Smooth muscle cell (in vitro differentiated cells): ENCODE measurements around the gene CUX1. TPM values are rescaled to one million over a fixed set of nuclear protein-coding genes. Genes with fewer than 3 reads are reported as not detected.
A peak's percentile ranks its signal among the peaks of the same experiment; 100 is the strongest.

ENCODE experiments used
- DNase-seq: peaks from one replicate; lab custom pipeline; 2025; ENCODE audit not compliant: unreplicated experiment; lab: John Stamatoyannopoulos, UW
- H2AFZ ChIP-seq: fragments of 200-600 bp; sonication (generic); 2 replicates; pipeline ENCODE4 v1.6.0; 2016; ENCODE audit warnings: antibody characterized with exemption, low read depth, mild to moderate bottlenecking
- H3F3A ChIP-seq: fragments of 200-600 bp; sonication (generic); 2 replicates; pipeline ENCODE4 v1.6.0; 2017; ENCODE audit warnings: antibody characterized with exemption, low read depth
- H3K27ac ChIP-seq: fragments of 200-600 bp; sonication (generic); 2 replicates; pipeline ENCODE4 v1.5.1; 2016; ENCODE audit warnings: low read depth, mild to moderate bottlenecking
- H3K27me3 ChIP-seq: fragments of 200-600 bp; sonication (generic); 2 replicates; pipeline ENCODE4 v1.6.1; 2016; ENCODE audit warnings: low read depth, mild to moderate bottlenecking
- H3K36me3 ChIP-seq: fragments of 200-600 bp; sonication (generic); 2 replicates; pipeline ENCODE4 v1.5.1; 2016; ENCODE audit warnings: low read depth
- H3K4me1 ChIP-seq: fragments of 200-600 bp; sonication (generic); 2 replicates; pipeline ENCODE4 v1.5.1; 2016; ENCODE audit warnings: low read depth
- H3K4me2 ChIP-seq: fragments of 200-600 bp; sonication (generic); 2 replicates; pipeline ENCODE4 v1.6.0; 2016; ENCODE audit warnings: mild to moderate bottlenecking
- H3K4me3 ChIP-seq: fragments of 200-600 bp; sonication (generic); 2 replicates; pipeline ENCODE4 v1.5.1; 2016; ENCODE audit warnings: mild to moderate bottlenecking
- H3K79me2 ChIP-seq: fragments of 200-600 bp; sonication (generic); 2 replicates; pipeline ENCODE4 v1.6.0; 2016; ENCODE audit warnings: low read depth, mild to moderate bottlenecking
- H3K9ac ChIP-seq: fragments of 200-600 bp; sonication (generic); 2 replicates; pipeline ENCODE4 v1.6.0; 2016; ENCODE audit warnings: low read depth
- H3K9me3 ChIP-seq: fragments of 200-600 bp; sonication (generic); replicated peaks from 2 replicates; pipeline ENCODE4 v1.5.1; 2016; ENCODE audit warnings: low read depth
- H4K20me1 ChIP-seq: fragments of 200-600 bp; sonication (generic); 2 replicates; pipeline ENCODE4 v1.6.0; 2016; ENCODE audit warnings: low read depth
- CTCF ChIP-seq: fragments of 200-600 bp; sonication (generic); IDR thresholded peaks from 2 replicates; pipeline ENCODE4 v1.5.1; 2017; ENCODE audit warnings: borderline replicate concordance, mild to moderate bottlenecking, antibody characterized with exemption; ENCODE audit not compliant: insufficient read depth, poor library complexity, severe bottlenecking
- WGBS: methylation state at CpG from one replicate; pipeline ENCODE4 v1.1.7; 2016; ENCODE audit warnings: low lambda C conversion rate; 5-methylcytosine and 5-hydroxymethylcytosine counted together
- polyA plus RNA-seq: library from polyadenylated mRNA; unstranded; fragments of >200 nt; fragmentation: Nextera tagmentation; extraction: Ambion mirVana; gene quantifications from 2 replicates; pipeline ENCODE4 v1.2.1, GENCODE V29; 2016
- total RNA-seq: library from RNA; depleted of rRNA; stranded (reverse); fragments of >200 nt; gene quantifications from 2 replicates; pipeline ENCODE4 v1.2.3, GENCODE V29; 2014

The CUX1 gene
- total and polyA plus RNA-seq, 2 experiments from 2014 or later, result 56.3 to 78.4 TPM

DNA sequence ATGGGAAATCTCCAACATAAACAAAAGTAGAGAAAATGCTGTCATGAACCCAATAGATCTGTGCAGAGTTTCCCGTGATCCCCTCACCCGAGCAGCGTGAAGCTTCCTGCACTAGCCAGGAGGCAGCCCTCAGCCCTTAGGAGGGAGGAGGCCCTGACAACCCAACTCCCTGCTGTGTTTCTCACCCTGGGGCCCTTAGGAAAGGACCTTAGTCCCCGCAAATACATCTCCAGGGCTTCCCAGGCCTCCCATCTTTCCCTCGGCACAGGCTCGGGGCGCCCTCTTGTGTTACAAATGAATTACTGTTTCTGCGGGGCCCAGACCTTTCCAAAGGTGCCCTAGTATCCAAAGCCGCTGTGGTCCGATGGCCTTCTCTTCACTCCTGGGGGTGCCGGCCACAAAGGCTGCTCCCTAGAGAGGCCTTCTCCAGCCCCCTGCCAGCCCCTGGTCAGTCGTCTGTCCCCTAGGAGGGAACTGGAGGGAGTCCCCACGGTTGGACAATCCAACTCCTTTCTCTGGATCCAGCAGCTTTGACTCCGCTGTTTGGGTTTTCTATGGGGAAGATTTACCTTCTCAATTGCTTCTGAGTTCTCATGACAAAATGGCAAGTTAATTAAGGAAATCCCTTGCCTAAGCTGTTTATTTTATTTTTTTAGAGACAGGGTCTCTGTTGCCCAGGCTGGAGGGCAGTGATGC, 419.3 kb downstream of the CUX1 start:
- WGBS, result 54% methylated on average over 14 of the region's 14 CpGs
- peaks cover 19% of the 10 kb centered on the region for H4K20me1 ChIP-seq
- no peaks in the 10 kb centered on the region for H3K9me3 ChIP-seq
- peak; percentile 5 for DNase-seq
- no peak overlapping the region for H2AFZ ChIP-seq
- H3K4me1 ChIP-seq, result no peaks in the 10 kb centered on the region
- H3K79me2 ChIP-seq, result no peaks in the 10 kb centered on the region
- no peaks in the 10 kb centered on the region for H3K36me3 ChIP-seq
- H3K27ac ChIP-seq, result no peak overlapping the region
- H3K4me3 ChIP-seq, result no peak overlapping the region
- H3F3A ChIP-seq, result no peaks in the 10 kb centered on the region
- H3K27me3 ChIP-seq, result no peaks in the 10 kb centered on the region
- no peak overlapping the region for H3K4me2 ChIP-seq
- TF ChIP-seq CTCF, result peak; percentile 82
- no peak overlapping the region for H3K9ac ChIP-seq

GRCh38 chr7:102239206-102239820, 421.9 kb downstream of the CUX1 start:
- no peak overlapping the region for H3K4me2 ChIP-seq
- no peaks in the 10 kb centered on the region for H3K9me3 ChIP-seq
- H3F3A ChIP-seq, result no peaks in the 10 kb centered on the region
- H3K79me2 ChIP-seq, result no peaks in the 10 kb centered on the region
- H2AFZ ChIP-seq, result no peak overlapping the region
- H3K9ac ChIP-seq, result no peak overlapping the region
- no peaks in the 10 kb centered on the region for H3K4me1 ChIP-seq
- no peak for TF ChIP-seq CTCF
- H3K27ac ChIP-seq, result no peak overlapping the region
- no peak overlapping the region for H3K4me3 ChIP-seq
- DNase-seq, result no peak
- peaks cover 15% of the 10 kb centered on the region for H4K20me1 ChIP-seq
- 98% methylated on average over 35 of the region's 35 CpGs for WGBS
- no peaks in the 10 kb centered on the region for H3K27me3 ChIP-seq
- H3K36me3 ChIP-seq, result no peaks in the 10 kb centered on the region

- DNase-seq, result no peak
- H4K20me1 ChIP-seq, result peaks cover 25% of the 10 kb centered on the region
- H3F3A ChIP-seq, result no peaks in the 10 kb centered on the region
- no peaks in the 10 kb centered on the region for H3K36me3 ChIP-seq
- H3K4me2 ChIP-seq, result no peak overlapping the region
- WGBS, result 97% methylated on average over 8 of the region's 8 CpGs
- H2AFZ ChIP-seq, result no peak overlapping the region
- TF ChIP-seq CTCF, result no peak
- no peak overlapping the region for H3K9ac ChIP-seq
- H3K27me3 ChIP-seq, result no peaks in the 10 kb centered on the region
- no peaks in the 10 kb centered on the region for H3K4me1 ChIP-seq
- no peak overlapping the region for H3K4me3 ChIP-seq
- H3K9me3 ChIP-seq, result no peaks in the 10 kb centered on the region
- H3K79me2 ChIP-seq, result no peaks in the 10 kb centered on the region
- no peak overlapping the region for H3K27ac ChIP-seq
These were observed 424.0 kb downstream of the CUX1 start for GRCh38 chr7:102241431-102241830.
